Immature natural killer cell (primary cell): ENCODE data around the gene IDUA. TPM values are rescaled to one million over a fixed set of nuclear protein-coding genes. Genes with fewer than 3 reads are reported as not detected.

Experiments used
- DNase-seq, 3 donors: peaks; one replicate each; pipeline ENCODE4 v3.0.0; 2022; ENCODE audit warnings: mixed read lengths in 1 of 3
- H3K27ac Mint-ChIP-seq, 6 donors: one replicate each; pipeline ENCODE4 v1.8.0; 2020; ENCODE audit warnings: mixed read lengths in 6 of 6, mild to moderate bottlenecking in 5 of 6, inconsistent platforms in 4 of 6, moderate library complexity in 3 of 6
- H3K27me3 Mint-ChIP-seq, 3 donors: one replicate each; pipeline ENCODE4 v1.8.0; 2020 to 2021; ENCODE audit warnings: low read depth in 3 of 3, mild to moderate bottlenecking in 3 of 3, mixed read lengths in 3 of 3, moderate library complexity in 3 of 3, inconsistent platforms in 1 of 3
- H3K36me3 Mint-ChIP-seq, 3 donors: one replicate each; pipeline ENCODE4 v1.8.0; 2020; ENCODE audit warnings: mixed read lengths in 3 of 3, inconsistent platforms in 2 of 3, mild to moderate bottlenecking in 2 of 3
- H3K4me1 Mint-ChIP-seq, 2 donors: one replicate each; pipeline ENCODE4 v1.8.0; 2020; ENCODE audit warnings: inconsistent platforms in 2 of 2, mild to moderate bottlenecking in 2 of 2, mixed read lengths in 2 of 2, moderate library complexity in 1 of 2
- H3K4me3 Mint-ChIP-seq, 5 donors: one replicate each; pipeline ENCODE4 v1.8.0; 2020; ENCODE audit warnings: mild to moderate bottlenecking in 5 of 5, mixed read lengths in 5 of 5, inconsistent platforms in 3 of 5, moderate library complexity in 3 of 5
- H3K9me3 Mint-ChIP-seq, 6 donors: one replicate each; pipeline ENCODE4 v1.8.0; 2020; ENCODE audit warnings: mild to moderate bottlenecking in 6 of 6, mixed read lengths in 6 of 6, inconsistent platforms in 4 of 6, moderate library complexity in 3 of 6
- polyA plus RNA-seq, 3 donors: library from polyadenylated mRNA; unstranded; fragments of 300-500 nt; fragmentation: Illumina TruSeq; gene quantifications; one replicate each; pipeline ENCODE4 v1.2.3, GENCODE V29; 2021

IDUA gene
- polyA plus RNA-seq, 3 donors from 2014 or later: 5.6 to 12.2 (median 6.3) TPM

GRCh38 chr4:1010395-1011021, 23.7 kb downstream of the IDUA start:
- Mint-ChIP-seq H3K36me3 (peaks cover 0 to 4% (median 0%) of the 10 kb centered on the region in 3 donors), H3K27ac (peak overlapping the region; percentile 76 to 99 (median 94)), H3K4me1 (peaks cover 12 to 15% of the 10 kb centered on the region in 2 donors), H3K4me3 (peak overlapping the region; percentile 87 to 95 (median 90)), H3K9me3 (peaks cover 0 to 2% (median 0%) of the 10 kb centered on the region in 6 donors), H3K27me3 (peaks cover 9 to 27% (median 27%) of the 10 kb centered on the region in 3 donors)
- DNase-seq: peak; percentile 85 to 87 (median 87)

GRCh38 chr4:1011022-1011665, 24.3 kb downstream of the IDUA start, which contains the start of gene FGFRL1:
FGFRL1 (plus strand) TSS chr4:1011626; CDS start chr4:1012486, 860 bp downstream.
- peak within 1 kb of the TSS; percentile 87 to 95 (median 90) for H3K4me3 Mint-ChIP-seq
- H3K27ac Mint-ChIP-seq: peak within 1 kb of the TSS; percentile 76 to 99 (median 94)
- peak; percentile 76 to 77 (median 77) for DNase-seq
- H3K4me1 Mint-ChIP-seq: peaks cover 12 to 15% of the 10 kb centered on the region in 2 donors
- peaks cover 9 to 27% (median 22%) of the 10 kb centered on the region in 3 donors for H3K27me3 Mint-ChIP-seq
- H3K9me3 Mint-ChIP-seq: peaks cover 0 to 2% (median 0%) of the 10 kb centered on the region in 6 donors
- peaks cover 0 to 4% (median 0%) of the 10 kb centered on the region in 3 donors for H3K36me3 Mint-ChIP-seq

- H3K4me3 Mint-ChIP-seq: peak overlapping the region in 1 of 5 donors; percentile 42
- peaks cover 8 to 27% (median 19%) of the 10 kb centered on the region in 3 donors for H3K27me3 Mint-ChIP-seq
- H3K27ac Mint-ChIP-seq: no peak overlapping the region
- H3K4me1 Mint-ChIP-seq: peaks cover 12 to 15% of the 10 kb centered on the region in 2 donors
- H3K9me3 Mint-ChIP-seq: peaks cover 0 to 2% (median 0%) of the 10 kb centered on the region in 6 donors
- no peak for DNase-seq
- H3K36me3 Mint-ChIP-seq: peaks cover 0 to 4% (median 0%) of the 10 kb centered on the region in 3 donors
Measured at GRCh38 chr4:1011666-1012033, 24.8 kb downstream of the IDUA start.

- no peaks in the 10 kb centered on the region for H3K36me3 Mint-ChIP-seq
- H3K27ac Mint-ChIP-seq: no peak overlapping the region
- peak; percentile 39 to 48 (median 43) for DNase-seq
- H3K27me3 Mint-ChIP-seq: peaks cover 8 to 28% (median 17%) of the 10 kb centered on the region in 3 donors
- peaks cover 0 to 2% (median 0%) of the 10 kb centered on the region in 6 donors for H3K9me3 Mint-ChIP-seq
- peak overlapping the region in 4 of 5 donors; percentile 21 to 68 (median 49) for H3K4me3 Mint-ChIP-seq
- peaks cover 12 to 15% of the 10 kb centered on the region in 2 donors for H3K4me1 Mint-ChIP-seq
Measured at GRCh38 chr4:1012034-1012739, 25.3 kb downstream of the IDUA start.

GRCh38 chr4:1013225-1014073, 26.6 kb downstream of the IDUA start:
- no peak overlapping the region for H3K27ac Mint-ChIP-seq

GRCh38 chr4:1014291-1015167, 27.7 kb downstream of the IDUA start:
- no peaks in the 10 kb centered on the region for H3K9me3 Mint-ChIP-seq
- peaks cover 5 to 7% of the 10 kb centered on the region in 2 donors for H3K4me1 Mint-ChIP-seq
- DNase-seq: no peak
- no peaks in the 10 kb centered on the region for H3K36me3 Mint-ChIP-seq
- no peak overlapping the region for H3K27ac Mint-ChIP-seq
- peaks cover 5 to 13% (median 6%) of the 10 kb centered on the region in 3 donors for H3K27me3 Mint-ChIP-seq
- peak overlapping the region in 3 of 5 donors; percentile 35 to 42 (median 39) for H3K4me3 Mint-ChIP-seq

More at GRCh38 chr4:1013225-1014073, 26.6 kb downstream of the IDUA start:
- Mint-ChIP-seq H3K4me3 (peak overlapping the region in 4 of 5 donors; percentile 7 to 42 (median 37)), H3K4me1 (peaks cover 12 to 15% of the 10 kb centered on the region in 2 donors), H3K36me3 (no peaks in the 10 kb centered on the region), H3K9me3 (no peaks in the 10 kb centered on the region), H3K27me3 (peaks cover 8 to 21% (median 9%) of the 10 kb centered on the region in 3 donors)
- no peak for DNase-seq

GRCh38 chr4:1015179-1015578, 28.3 kb downstream of the IDUA start:
- DNase-seq: no peak
- no peaks in the 10 kb centered on the region for H3K36me3 Mint-ChIP-seq
- peaks cover 5 to 6% of the 10 kb centered on the region in 2 donors for H3K4me1 Mint-ChIP-seq
- H3K27ac Mint-ChIP-seq: no peak overlapping the region
- H3K4me3 Mint-ChIP-seq: no peak overlapping the region
- peaks cover 4 to 12% (median 5%) of the 10 kb centered on the region in 3 donors for H3K27me3 Mint-ChIP-seq
- no peaks in the 10 kb centered on the region for H3K9me3 Mint-ChIP-seq

- no peak overlapping the region for H3K27ac Mint-ChIP-seq
- H3K4me3 Mint-ChIP-seq: no peak overlapping the region
- peaks cover 0 to 8% (median under 1%) of the 10 kb centered on the region in 3 donors for H3K27me3 Mint-ChIP-seq
- no peaks in the 10 kb centered on the region for H3K36me3 Mint-ChIP-seq
- DNase-seq: no peak
- no peaks in the 10 kb centered on the region for H3K9me3 Mint-ChIP-seq
- peaks cover under 1% of the 10 kb centered on the region in 2 donors for H3K4me1 Mint-ChIP-seq
Measured at GRCh38 chr4:1015746-1016145, 28.9 kb downstream of the IDUA start.

GRCh38 chr4:1017211-1017610, 30.4 kb downstream of the IDUA start:
- no peaks in the 10 kb centered on the region for H3K36me3 Mint-ChIP-seq
- H3K27me3 Mint-ChIP-seq: peaks cover 0 to 7% (median 0%) of the 10 kb centered on the region in 3 donors
- DNase-seq: no peak
- no peak overlapping the region for H3K4me3 Mint-ChIP-seq
- no peak overlapping the region for H3K27ac Mint-ChIP-seq
- H3K4me1 Mint-ChIP-seq: no peaks in the 10 kb centered on the region
- no peaks in the 10 kb centered on the region for H3K9me3 Mint-ChIP-seq

- Mint-ChIP-seq H3K27me3 (peaks cover 0 to 7% (median 0%) of the 10 kb centered on the region in 3 donors), H3K9me3 (no peaks in the 10 kb centered on the region), H3K4me1 (no peaks in the 10 kb centered on the region), H3K36me3 (no peaks in the 10 kb centered on the region), H3K4me3 (no peak overlapping the region), H3K27ac (no peak overlapping the region)
- no peak for DNase-seq
Measured at GRCh38 chr4:1017706-1018105, 30.9 kb downstream of the IDUA start.

GRCh38 chr4:1018147-1019020, 31.5 kb downstream of the IDUA start:
- Mint-ChIP-seq H3K27ac (no peak overlapping the region), H3K36me3 (no peaks in the 10 kb centered on the region), H3K9me3 (no peaks in the 10 kb centered on the region), H3K4me3 (no peak overlapping the region), H3K27me3 (peaks cover 0 to 7% (median 0%) of the 10 kb centered on the region in 3 donors), H3K4me1 (no peaks in the 10 kb centered on the region)
- DNase-seq: no peak
